Parathyroid adenoma (tissue), 2 donors: ENCODE measurements around the gene TIMP2.

ENCODE experiments used
- H2AFZ ChIP-seq: fragments of 300-600 bp; sonication (generic); one replicate; pipeline ENCODE4 v1.7.0; 2017; ENCODE audit warnings: antibody characterized with exemption, mild to moderate bottlenecking
- H3K27ac ChIP-seq: fragments of 300-600 bp; sonication (generic); one replicate; pipeline ENCODE4 v1.7.0; 2017
- H3K27me3 ChIP-seq: fragments of 300-600 bp; sonication (generic); one replicate; pipeline ENCODE4 v1.7.0; 2017; ENCODE audit warnings: low read length; ENCODE audit not compliant: control insufficient read depth, insufficient read depth
- H3K36me3 ChIP-seq: fragments of 300-600 bp; sonication (generic); one replicate; pipeline ENCODE4 v1.7.0; 2017; ENCODE audit warnings: low read length; ENCODE audit not compliant: control insufficient read depth, insufficient read depth
- H3K4me1 ChIP-seq: fragments of 300-600 bp; sonication (generic); one replicate; pipeline ENCODE4 v1.7.0; 2017; ENCODE audit warnings: control low read depth
- H3K4me2 ChIP-seq: fragments of 300-600 bp; sonication (generic); one replicate; pipeline ENCODE4 v1.7.0; 2017; ENCODE audit warnings: low read length
- H3K4me3 ChIP-seq: fragments of 300-600 bp; sonication (generic); one replicate; pipeline ENCODE4 v1.7.0; 2017; ENCODE audit warnings: low read depth, low read length
- H3K79me2 ChIP-seq: fragments of 300-600 bp; sonication (generic); one replicate; pipeline ENCODE4 v1.7.0; 2017; ENCODE audit warnings: control low read depth
- H3K9ac ChIP-seq: fragments of 300-600 bp; sonication (generic); one replicate; pipeline ENCODE4 v1.7.0; 2017; ENCODE audit warnings: mild to moderate bottlenecking
- H3K9me3 ChIP-seq: fragments of 300-600 bp; sonication (generic); one replicate; pipeline ENCODE4 v1.7.0; 2017; ENCODE audit warnings: low read length; ENCODE audit not compliant: control insufficient read depth
- TF ChIP-seq, protein P1 (sequence below): fragments of 300-600 bp; sonication (generic); IDR thresholded peaks from one replicate; pipeline ENCODE4 v1.7.0; 2017; ENCODE audit warnings: antibody characterized with exemption, mild to moderate bottlenecking
- donor health status: primary hyperparathyroidism.

Gene TIMP2, protein sequence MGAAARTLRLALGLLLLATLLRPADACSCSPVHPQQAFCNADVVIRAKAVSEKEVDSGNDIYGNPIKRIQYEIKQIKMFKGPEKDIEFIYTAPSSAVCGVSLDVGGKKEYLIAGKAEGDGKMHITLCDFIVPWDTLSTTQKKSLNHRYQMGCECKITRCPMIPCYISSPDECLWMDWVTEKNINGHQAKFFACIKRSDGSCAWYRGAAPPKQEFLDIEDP

DNA sequence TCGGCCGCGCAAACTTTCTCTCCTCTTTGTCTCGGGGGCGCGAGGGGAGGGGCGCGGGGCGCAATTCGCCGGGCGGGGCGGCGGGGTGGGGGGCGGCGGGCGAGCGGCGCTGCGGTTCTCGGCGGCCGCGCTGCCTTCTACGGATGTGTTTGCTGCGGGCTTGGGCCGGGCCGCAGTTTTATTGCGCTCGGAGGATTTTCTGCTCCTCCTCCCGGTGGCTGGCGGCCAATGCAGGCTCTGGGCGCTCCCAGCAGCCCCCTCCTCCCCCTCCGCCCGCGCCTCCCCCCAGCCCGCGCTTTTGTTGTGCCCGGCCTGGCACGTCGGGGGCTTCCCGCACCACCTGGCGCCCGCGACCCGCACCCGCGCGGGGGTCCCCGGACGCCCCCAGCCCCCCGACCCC lies at the start of gene TIMP2:
TSS of gene TIMP2 (minus strand) at position 154 of the 400 bp plus-strand sequence. CDS start 299 bp downstream, outside the sequence.
- TF ChIP-seq, protein P1, sequence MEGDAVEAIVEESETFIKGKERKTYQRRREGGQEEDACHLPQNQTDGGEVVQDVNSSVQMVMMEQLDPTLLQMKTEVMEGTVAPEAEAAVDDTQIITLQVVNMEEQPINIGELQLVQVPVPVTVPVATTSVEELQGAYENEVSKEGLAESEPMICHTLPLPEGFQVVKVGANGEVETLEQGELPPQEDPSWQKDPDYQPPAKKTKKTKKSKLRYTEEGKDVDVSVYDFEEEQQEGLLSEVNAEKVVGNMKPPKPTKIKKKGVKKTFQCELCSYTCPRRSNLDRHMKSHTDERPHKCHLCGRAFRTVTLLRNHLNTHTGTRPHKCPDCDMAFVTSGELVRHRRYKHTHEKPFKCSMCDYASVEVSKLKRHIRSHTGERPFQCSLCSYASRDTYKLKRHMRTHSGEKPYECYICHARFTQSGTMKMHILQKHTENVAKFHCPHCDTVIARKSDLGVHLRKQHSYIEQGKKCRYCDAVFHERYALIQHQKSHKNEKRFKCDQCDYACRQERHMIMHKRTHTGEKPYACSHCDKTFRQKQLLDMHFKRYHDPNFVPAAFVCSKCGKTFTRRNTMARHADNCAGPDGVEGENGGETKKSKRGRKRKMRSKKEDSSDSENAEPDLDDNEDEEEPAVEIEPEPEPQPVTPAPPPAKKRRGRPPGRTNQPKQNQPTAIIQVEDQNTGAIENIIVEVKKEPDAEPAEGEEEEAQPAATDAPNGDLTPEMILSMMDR, result peak; percentile 17
- Histone ChIP-seq H2AFZ (peak within 1 kb of the TSS; percentile 68), H3K9ac (no peak within 1 kb of the TSS), H3K9me3 (no peaks in the 10 kb centered on the region), H3K79me2 (no peaks in the 10 kb centered on the region), H3K27ac (peak within 1 kb of the TSS; percentile 56), H3K36me3 (no peaks in the 10 kb centered on the region), H3K4me3 (peak within 1 kb of the TSS; percentile 61), H3K27me3 (no peaks in the 10 kb centered on the region), H3K4me1 (peaks cover 7% of the 10 kb centered on the region), H3K4me2 (peak within 1 kb of the TSS; percentile 92)

DNA sequence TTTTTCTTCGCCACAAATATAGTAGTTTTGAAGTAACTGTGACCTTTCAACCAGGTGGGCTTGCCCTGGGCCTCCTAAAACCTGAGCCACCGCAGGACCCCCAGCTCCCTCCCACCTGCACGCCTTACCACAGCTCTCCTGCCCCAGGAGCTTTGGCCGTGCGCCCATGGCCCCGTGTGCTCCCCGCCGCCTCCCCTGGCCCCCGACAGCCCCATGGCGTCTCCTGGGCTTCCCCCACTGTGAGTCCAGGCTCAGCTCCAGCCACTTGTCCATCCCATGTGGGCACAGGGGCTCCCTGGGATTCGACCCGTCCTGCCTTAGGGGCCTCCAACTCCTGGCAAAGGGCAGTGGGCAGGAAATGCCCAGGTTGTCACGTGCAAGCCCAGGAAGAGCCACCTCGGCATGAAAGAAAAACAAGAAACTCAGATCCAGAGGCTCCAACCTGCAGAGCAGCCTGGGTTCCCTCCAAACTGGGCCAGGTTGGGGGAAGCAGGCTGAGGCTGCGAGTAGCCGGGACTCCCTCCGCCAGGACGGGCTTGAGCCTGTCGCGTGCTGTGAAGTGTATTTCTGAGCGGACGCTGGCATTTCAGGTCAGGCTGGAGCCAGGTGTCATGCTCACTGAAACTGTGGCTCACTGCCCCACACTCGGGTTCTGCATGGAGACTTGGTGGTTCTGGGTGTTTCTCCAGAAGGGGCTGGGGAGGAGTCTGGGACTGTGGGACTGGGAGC lies 48.8 kb upstream of the TIMP2 start:
- no peaks in the 10 kb centered on the region for H3K36me3 ChIP-seq
- no peak overlapping the region for H3K4me2 ChIP-seq
- no peaks in the 10 kb centered on the region for H3K27me3 ChIP-seq
- H3K4me1 ChIP-seq, result peaks cover 25% of the 10 kb centered on the region
- H3K4me3 ChIP-seq, result no peak overlapping the region
- H3K27ac ChIP-seq, result no peak overlapping the region
- no peaks in the 10 kb centered on the region for H3K79me2 ChIP-seq
- no peaks in the 10 kb centered on the region for H3K9me3 ChIP-seq
- TF ChIP-seq, protein P1, result no peak
- H3K9ac ChIP-seq, result no peak overlapping the region
- no peak overlapping the region for H2AFZ ChIP-seq

DNA sequence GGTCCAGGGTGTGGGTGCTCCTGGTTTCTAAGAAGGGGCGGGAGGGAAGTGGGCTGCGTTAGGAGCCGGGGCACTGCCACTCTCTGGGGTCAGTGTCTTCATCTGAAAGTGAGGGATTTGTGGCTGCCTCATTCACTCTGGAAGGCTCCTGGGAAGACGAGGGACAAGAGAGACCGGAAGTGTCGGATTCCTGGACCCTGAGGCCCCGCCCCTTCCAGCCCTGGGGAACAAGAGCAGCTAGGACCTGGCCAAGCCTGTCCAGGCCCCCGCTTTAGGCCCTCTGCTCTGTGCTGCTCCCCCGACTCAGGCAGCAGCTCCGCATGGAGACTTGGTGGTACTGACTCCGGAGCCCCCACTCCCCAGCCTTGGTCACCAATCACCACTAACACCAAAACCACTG lies 48.0 kb upstream of the TIMP2 start:
- no peaks in the 10 kb centered on the region for H3K9me3 ChIP-seq
- H3K4me1 ChIP-seq, result peaks cover 25% of the 10 kb centered on the region
- H3K36me3 ChIP-seq, result no peaks in the 10 kb centered on the region
- no peak overlapping the region for H3K27ac ChIP-seq
- H3K4me3 ChIP-seq, result no peak overlapping the region
- H3K9ac ChIP-seq, result no peak overlapping the region
- TF ChIP-seq, protein P1, result no peak
- H3K79me2 ChIP-seq, result no peaks in the 10 kb centered on the region
- H3K27me3 ChIP-seq, result no peaks in the 10 kb centered on the region
- no peak overlapping the region for H3K4me2 ChIP-seq
- no peak overlapping the region for H2AFZ ChIP-seq

DNA sequence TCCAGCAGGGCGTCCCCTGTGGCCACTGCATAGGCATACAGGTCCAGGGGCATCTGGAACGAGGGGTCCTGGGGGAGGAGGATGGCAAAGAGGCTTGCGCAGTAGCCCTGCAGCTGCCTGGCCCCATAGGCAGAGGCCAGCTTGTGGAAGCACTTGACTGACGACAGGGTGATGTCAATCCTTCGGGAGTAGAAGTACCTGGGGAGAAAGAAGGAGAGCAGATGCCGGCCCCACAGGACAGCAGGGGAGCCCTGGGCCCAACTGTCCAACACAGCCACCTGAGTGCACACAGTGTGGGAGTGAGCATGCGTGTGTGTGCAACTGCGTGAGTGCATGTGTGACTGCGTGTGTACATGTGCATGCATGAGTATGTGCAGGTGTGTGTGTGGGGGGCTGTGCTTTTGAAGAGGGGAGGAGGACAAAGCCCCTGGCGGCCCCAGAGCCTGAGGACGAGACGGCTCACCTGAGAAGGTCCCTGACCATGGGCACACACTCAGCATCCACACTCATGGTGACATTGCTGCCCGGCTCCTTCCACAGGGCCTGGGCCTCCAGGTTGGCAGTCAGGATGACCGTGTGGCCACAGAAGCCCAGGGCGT lies 47.4 kb upstream of the TIMP2 start:
- no peak overlapping the region for H3K4me2 ChIP-seq
- no peaks in the 10 kb centered on the region for H3K27me3 ChIP-seq
- H3K9me3 ChIP-seq, result no peaks in the 10 kb centered on the region
- H3K79me2 ChIP-seq, result no peaks in the 10 kb centered on the region
- H3K4me1 ChIP-seq, result peaks cover 21% of the 10 kb centered on the region
- H3K36me3 ChIP-seq, result no peaks in the 10 kb centered on the region
- H3K27ac ChIP-seq, result no peak overlapping the region
- H2AFZ ChIP-seq, result no peak overlapping the region
- H3K4me3 ChIP-seq, result no peak overlapping the region
- no peak overlapping the region for H3K9ac ChIP-seq
- TF ChIP-seq, protein P1, result no peak
